HepG2 (cell line): ENCODE measurements around the gene CSNK1D. TPM values are rescaled to one million over a fixed set of nuclear protein-coding genes. Genes with fewer than 3 reads are reported as not detected.

ENCODE experiments used
- ATAC-seq: fragments of 200-7000 bp; cut with Tn5 transposase; 3 replicates; pipeline ENCODE4 v1.9.1; 2020; ENCODE audit warnings: mild to moderate bottlenecking, moderate library complexity
- BruUV-seq: library from RNA; stranded (reverse); fragments of 400-500 nt; replicated peaks from 2 replicates; lab custom pipeline; 2021; lab: Mats Ljungman, UMichigan
- CTCF ChIA-PET: fragments of 300-600 bp; formaldehyde crosslinking; extraction: SDS; loops from one replicate; lab custom pipeline; 2021; ENCODE audit warnings: low total read pairs, inconsistent platforms, low intra/inter-chr PET ratio; lab: Yijun Ruan, JAX
- POLR2A ChIA-PET: fragments of 350-600 bp; sonication (Branson Sonifier 250); formaldehyde crosslinking; loops from one replicate; lab custom pipeline; 2020; ENCODE audit warnings: antibody characterized with exemption, inconsistent platforms; lab: Yijun Ruan, JAX
- DNase-seq: peaks from one replicate; pipeline ENCODE4 v3.0.0-alpha.2; 2015; ENCODE audit warnings: low spot score
- FAIRE-seq: peaks from 3 replicates; lab custom pipeline; 2011; peaks lifted over from hg19 to GRCh38; lab: Jason Lieb, UNC
- H2AFZ ChIP-seq: one replicate; pipeline ENCODE4 v1.6.1; 2011; ENCODE audit warnings: low read length, inconsistent platforms
- H3K27ac ChIP-seq: fragments of 300-600 bp; 3 replicates; pipeline ENCODE4 v1.8.0; 2011; ENCODE audit warnings: mixed run types, mild to moderate bottlenecking, mixed read lengths, low read length, inconsistent platforms; ENCODE audit not compliant: insufficient read depth; ENCODE audit errors: extremely low read length
- H3K27me3 ChIP-seq, 2 experiments: fragments of 200-600 bp in 1 of 2; 2 replicates in 1 of 2; 3 replicates in 1 of 2; pipeline versions ENCODE4 v1.6.0 to v1.8.0; 2011; ENCODE audit warnings: low read length in 2 of 2, mild to moderate bottlenecking in 2 of 2, moderate library complexity in 2 of 2, inconsistent platforms in 1 of 2; ENCODE audit not compliant: insufficient read depth in 2 of 2, control insufficient read depth in 1 of 2
- H3K36me3 ChIP-seq, 2 experiments: fragments of 200-600 bp in 1 of 2; replicated peaks in 1 of 2; 2 replicates in 1 of 2; 3 replicates in 1 of 2; pipeline versions ENCODE4 v1.5.1 to v1.8.0; 2011; ENCODE audit warnings: low read length in 2 of 2, inconsistent platforms in 1 of 2; ENCODE audit not compliant: insufficient read depth in 2 of 2, control insufficient read depth in 1 of 2
- H3K4me1 ChIP-seq: 2 replicates; pipeline ENCODE4 v1.5.1; 2012; ENCODE audit warnings: low read length, inconsistent platforms; ENCODE audit not compliant: insufficient read depth
- H3K4me2 ChIP-seq: 2 replicates; pipeline ENCODE4 v1.6.0; 2011; ENCODE audit warnings: low read depth, low read length, inconsistent platforms
- H3K4me3 ChIP-seq, 3 experiments: fragments of 200-600 bp in 1 of 3; sonication (generic), shearing (Covaris generic) in 1 of 3; replicated peaks in 1 of 3; 2 replicates each; pipeline ENCODE4 v1.5.1; 2011 to 2016; ENCODE audit warnings: low read length in 3 of 3, inconsistent platforms in 2 of 3, low read depth in 2 of 3, mild to moderate bottlenecking in 2 of 3, control low read depth in 1 of 3, mixed read lengths in 1 of 3; ENCODE audit not compliant: insufficient read depth in 1 of 3
- H3K79me2 ChIP-seq: one replicate; pipeline ENCODE4 v1.6.1; 2011; ENCODE audit warnings: low read length, inconsistent platforms; ENCODE audit not compliant: insufficient read depth
- H3K9ac ChIP-seq: 2 replicates; pipeline ENCODE4 v1.6.0; 2011; ENCODE audit warnings: mild to moderate bottlenecking, low read depth, low read length, inconsistent platforms; ENCODE audit not compliant: insufficient read depth
- H3K9me3 ChIP-seq: 2 replicates; pipeline ENCODE4 v1.5.1; 2012; ENCODE audit warnings: mild to moderate bottlenecking, low read length
- H4K20me1 ChIP-seq: 2 replicates; pipeline ENCODE4 v1.6.0; 2011; ENCODE audit warnings: inconsistent platforms, mild to moderate bottlenecking, low read length, moderate library complexity; ENCODE audit not compliant: insufficient read depth
- CCDC6 ChIP-seq: sonication (generic); formaldehyde crosslinking; IDR thresholded peaks from 2 replicates; pipeline ENCODE4 v1.8.1; 2022; ENCODE audit warnings: mild to moderate bottlenecking, missing genetic modification reagents, moderate library complexity
- CENPT ChIP-seq: sonication (generic); formaldehyde crosslinking; IDR thresholded peaks from 2 replicates; pipeline ENCODE4 v1.8.0; 2022; ENCODE audit warnings: low read depth, mild to moderate bottlenecking, moderate library complexity, missing genetic modification reagents
- KLF13 ChIP-seq: sonication (generic); formaldehyde crosslinking; IDR thresholded peaks from 2 replicates; pipeline ENCODE4 v1.4.0; 2020; ENCODE audit warnings: mild to moderate bottlenecking, missing genetic modification reagents
- PAF1 ChIP-seq: IDR thresholded peaks from 2 replicates; pipeline ENCODE4 v1.6.1; 2016; ENCODE audit warnings: missing genetic modification reagents, missing compliant biosample characterization
- RBM22 ChIP-seq: fragments of 200-400 bp; formaldehyde crosslinking; optimal IDR thresholded peaks from 2 replicates; pipeline ENCODE3; 2017; ENCODE audit warnings: mild to moderate bottlenecking, low read length, moderate library complexity
- RBM39 ChIP-seq: fragments of 200-400 bp; formaldehyde crosslinking; IDR thresholded peaks from one replicate; pipeline ENCODE4 v1.6.1; 2018; ENCODE audit warnings: antibody characterized with exemption, mild to moderate bottlenecking, low read depth, low read length; ENCODE audit not compliant: poor library complexity, severe bottlenecking
- RXRA ChIP-seq: sonication (generic); formaldehyde crosslinking; IDR thresholded peaks from 2 replicates; pipeline ENCODE4 v1.5.1; 2020; ENCODE audit warnings: missing genetic modification reagents
- SOX5 ChIP-seq: IDR thresholded peaks from 2 replicates; pipeline ENCODE4 v1.6.1; 2016; ENCODE audit warnings: borderline replicate concordance
- SPEN ChIP-seq: sonication (generic); formaldehyde crosslinking; IDR thresholded peaks from 2 replicates; pipeline ENCODE4 v1.5.1; 2020; ENCODE audit warnings: low read depth, mild to moderate bottlenecking, missing genetic modification reagents
- ZNF143 ChIP-seq: sonication (generic); formaldehyde crosslinking; IDR thresholded peaks from 2 replicates; pipeline ENCODE4 v1.4.0; 2020; ENCODE audit warnings: missing genetic modification reagents
- ZNF180 ChIP-seq: sonication (generic); formaldehyde crosslinking; IDR thresholded peaks from 2 replicates; pipeline ENCODE4 v1.4.0; 2020; ENCODE audit warnings: low read depth, missing genetic modification reagents, borderline replicate concordance
- ZNF230 ChIP-seq: sonication (generic); formaldehyde crosslinking; IDR thresholded peaks from 2 replicates; pipeline ENCODE4 v1.4.0; 2020; ENCODE audit warnings: mild to moderate bottlenecking, missing genetic modification reagents
- ZNF660 ChIP-seq: sonication (generic); formaldehyde crosslinking; IDR thresholded peaks from 2 replicates; pipeline ENCODE4 v1.5.1; 2020; ENCODE audit warnings: mild to moderate bottlenecking, low read depth, missing genetic modification reagents, borderline replicate concordance
- ZNF766 ChIP-seq: sonication (generic); formaldehyde crosslinking; IDR thresholded peaks from 2 replicates; pipeline ENCODE4 v1.5.0; 2020; ENCODE audit warnings: missing genetic modification reagents, borderline replicate concordance
- WGBS: methylation state at CpG from one replicate; pipeline ENCODE4 v1.1.6; 2017; ENCODE audit warnings: low lambda C conversion rate; 5-methylcytosine and 5-hydroxymethylcytosine counted together
- in situ Hi-C: cut with HindIII; loops from 2 replicates; pipeline ENCODE4 v1.10.0; 2017; ENCODE audit warnings: low pct_unique_long_range_greater_than_20kb; ENCODE audit not compliant: extremely low pct_ligation_motif_present
- intact Hi-C: fragments of 100-400 bp; cut with micrococcal nuclease; formaldehyde crosslinking; loops from one replicate; pipeline ENCODE4 v1.10.0; 2022; ENCODE audit not compliant: unreplicated experiment
- polyA plus RNA-seq, 8 experiments: library from polyadenylated mRNA; depleted of rRNA in 3 of 8; stranded (reverse) in 7 of 8; unstranded in 1 of 8; fragments of >200 nt; fragmentation: Illumina TruSeq in 4 of 8; extraction: Trizol in 4 of 8; gene quantifications; 2 replicates each; pipeline versions ENCODE4 v1.2.1 to v1.2.3, GENCODE V29; 2011 to 2016; ENCODE audit warnings: low read depth in 4 of 8, missing spikeins in 1 of 8, mixed read lengths in 1 of 8; ENCODE audit not compliant: insufficient read depth in 1 of 8
- total RNA-seq, 5 experiments: library from RNA; depleted of rRNA; stranded (reverse); fragments of >200 nt; fragmentation: Illumina TruSeq; extraction: Trizol; gene quantifications; 2 replicates each; pipeline ENCODE4 v1.2.3, GENCODE V29; 2016; ENCODE audit warnings: low read depth in 1 of 5
- TF ChIP-seq, protein P1 (sequence below): sonication (generic); formaldehyde crosslinking; IDR thresholded peaks from 2 replicates; pipeline ENCODE4 v1.8.0; 2023; ENCODE audit warnings: mild to moderate bottlenecking, missing genetic modification reagents
- TF ChIP-seq, protein P2 (sequence below): sonication (generic); formaldehyde crosslinking; IDR thresholded peaks from 2 replicates; pipeline ENCODE4 v1.4.0; 2020; ENCODE audit warnings: low read depth, missing genetic modification reagents

CSNK1D gene
- total and polyA plus RNA-seq, 2 of the 13 experiments (the other 11 are each of a cell fraction or from before 2014, with no cell fraction given), result 31.5 to 128 TPM

DNA sequence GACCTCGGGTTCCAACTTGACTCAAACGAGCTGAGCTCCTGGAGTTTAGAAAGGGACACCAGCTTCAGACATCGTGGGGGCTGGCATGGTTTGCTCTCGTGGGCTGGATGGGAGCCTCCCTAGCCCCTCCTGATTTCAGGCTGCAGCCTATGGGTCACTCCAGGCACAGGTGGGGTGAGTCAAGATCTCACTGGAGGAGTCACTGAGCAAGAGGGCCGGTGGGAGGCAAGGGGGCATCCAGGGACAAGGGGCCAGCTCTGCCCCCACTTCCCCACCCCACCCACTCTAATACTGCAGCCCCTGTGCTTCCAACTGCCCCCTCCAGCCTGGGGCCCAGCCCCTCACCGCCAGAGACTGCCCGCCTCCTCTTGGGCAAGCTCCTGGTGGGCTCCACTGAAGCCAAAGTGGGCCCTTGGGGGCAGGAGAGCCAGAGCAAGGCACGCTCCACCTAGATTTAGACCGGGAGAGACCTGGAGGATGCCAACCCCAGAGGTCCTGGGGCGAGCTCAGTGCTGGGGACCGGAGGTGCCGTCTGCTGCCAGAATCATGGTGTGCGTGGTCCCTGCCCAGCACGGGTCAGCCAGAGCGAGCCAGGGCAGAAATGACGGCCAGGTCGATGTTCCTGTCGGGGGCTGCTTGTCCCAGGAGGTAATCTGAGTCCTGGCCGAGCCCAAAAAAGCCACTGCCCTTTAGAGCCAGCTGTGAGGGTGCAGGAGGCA lies 38.3 kb downstream of the CSNK1D start (continued):
- TF ChIP-seq KLF13 (no peak), RBM22 (peak; percentile 0), ZNF180 (CRISPR knock-in tag) (no peak), PAF1 (CRISPR knock-in tag) (0 out of 2 replicates have a peak, but pooled peaks have one; percentile 8)

DNA sequence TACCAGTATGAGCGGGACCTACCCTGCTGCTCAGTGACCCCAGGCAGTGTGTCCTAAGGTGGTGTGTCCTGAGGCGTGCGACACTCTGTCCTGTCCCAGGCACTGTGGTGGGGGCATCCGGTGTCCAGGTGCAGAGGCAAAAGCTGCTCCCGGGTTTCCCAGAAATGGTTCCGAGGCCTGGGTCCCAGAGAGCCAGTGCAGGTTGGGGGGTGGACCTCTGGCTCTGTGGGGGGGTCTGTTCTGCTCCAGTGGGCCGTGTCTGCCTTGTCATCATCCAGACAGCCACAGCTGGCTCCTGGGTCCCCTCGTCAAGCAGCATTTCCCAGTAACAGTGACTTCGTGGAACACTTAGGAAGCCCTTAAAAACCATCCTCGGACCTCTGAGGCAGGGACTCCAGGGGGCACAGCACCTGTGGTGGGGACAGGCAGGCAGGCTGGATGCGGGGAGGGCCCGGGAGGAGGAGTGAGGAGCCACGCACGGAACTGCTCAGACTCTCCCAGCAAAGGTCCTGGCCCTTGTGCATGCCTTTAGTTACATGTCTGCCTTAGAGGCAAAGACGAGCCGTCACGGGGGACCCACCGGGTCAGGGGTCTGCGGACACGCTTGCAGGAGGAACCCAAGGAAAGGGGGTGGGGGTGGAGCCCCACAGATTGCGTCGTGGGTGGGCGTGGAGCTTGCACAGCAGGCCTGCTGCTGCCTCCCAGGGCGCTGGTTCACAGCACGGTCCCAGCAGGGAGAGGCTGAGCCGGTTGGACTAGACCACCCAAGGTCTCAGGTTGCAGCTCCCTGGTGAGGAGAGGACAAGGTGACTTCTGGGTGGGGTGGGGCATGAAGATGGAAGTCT lies 39.1 kb downstream of the CSNK1D start:
- Histone ChIP-seq H3K27me3 (no peaks in the 10 kb centered on the region; a peak in 1 of 5 replicates), H3K27ac (peak overlapping the region; percentile 59), H3K9ac (peak overlapping the region; percentile 19), H4K20me1 (peaks cover 94% of the 10 kb centered on the region), H3K9me3 (no peaks in the 10 kb centered on the region), H2AFZ (no peak overlapping the region), H3K36me3 (peaks cover 35 to 44% of the 10 kb centered on the region in 2 experiments), H3K4me2 (peak overlapping the region; percentile 33), H3K79me2 (peaks cover 71% of the 10 kb centered on the region), H3K4me1 (peaks cover 83% of the 10 kb centered on the region), H3K4me3 (peak overlapping the region in 1 of 3 experiments; percentile 27; a peak in 1 of 6 replicates)
- ATAC-seq (no peak), FAIRE-seq (no peak), DNase-seq (no peak)
- 82% methylated on average over 25 of the region's 26 CpGs for WGBS
- in situ Hi-C loops (no loop called here), intact Hi-C loops (loop anchor here (10.0 kb wide), 1 partner anchor 130 kb away; no protein-coding TSS in a partner anchor)
- POLR2A ChIA-PET, result interaction anchor here (0.8 to 2.6 kb wide), 7 partner anchors 8 to 111 kb away, joined by 3 to 23 read pairs (median 8); partner anchors contain the start of gene CCDC57
- no TSS peak for BruUV-seq
- CTCF ChIA-PET, result no interaction called here
- peak; percentile 74 for TF ChIP-seq RBM39
- TF ChIP-seq ZNF230 (CRISPR knock-in tag), result no peak
- 0 out of 2 replicates have a peak, but pooled peaks have one; percentile 4 for TF ChIP-seq ZNF660
- TF ChIP-seq, protein P1, sequence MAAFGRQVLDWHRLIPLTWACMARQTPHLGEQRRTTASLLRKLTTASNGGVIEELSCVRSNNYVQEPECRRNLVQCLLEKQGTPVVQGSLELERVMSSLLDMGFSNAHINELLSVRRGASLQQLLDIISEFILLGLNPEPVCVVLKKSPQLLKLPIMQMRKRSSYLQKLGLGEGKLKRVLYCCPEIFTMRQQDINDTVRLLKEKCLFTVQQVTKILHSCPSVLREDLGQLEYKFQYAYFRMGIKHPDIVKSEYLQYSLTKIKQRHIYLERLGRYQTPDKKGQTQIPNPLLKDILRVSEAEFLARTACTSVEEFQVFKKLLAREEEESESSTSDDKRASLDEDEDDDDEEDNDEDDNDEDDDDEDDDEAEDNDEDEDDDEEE (CRISPR knock-in tag), result 0 out of 2 replicates have a peak, but pooled peaks have one; percentile 41
- no peak for TF ChIP-seq ZNF766
- TF ChIP-seq RBM22, result peak; percentile 65
- TF ChIP-seq PAF1 (CRISPR knock-in tag), result 0 out of 2 replicates have a peak, but pooled peaks have one; percentile 44
- TF ChIP-seq SPEN (CRISPR knock-in tag), result no peak
- TF ChIP-seq ZNF143 (CRISPR knock-in tag), result no peak
- no peak for TF ChIP-seq CENPT (CRISPR knock-in tag)
- no peak for TF ChIP-seq RXRA (CRISPR knock-in tag)
- no peak for TF ChIP-seq SOX5
- TF ChIP-seq, protein P2, sequence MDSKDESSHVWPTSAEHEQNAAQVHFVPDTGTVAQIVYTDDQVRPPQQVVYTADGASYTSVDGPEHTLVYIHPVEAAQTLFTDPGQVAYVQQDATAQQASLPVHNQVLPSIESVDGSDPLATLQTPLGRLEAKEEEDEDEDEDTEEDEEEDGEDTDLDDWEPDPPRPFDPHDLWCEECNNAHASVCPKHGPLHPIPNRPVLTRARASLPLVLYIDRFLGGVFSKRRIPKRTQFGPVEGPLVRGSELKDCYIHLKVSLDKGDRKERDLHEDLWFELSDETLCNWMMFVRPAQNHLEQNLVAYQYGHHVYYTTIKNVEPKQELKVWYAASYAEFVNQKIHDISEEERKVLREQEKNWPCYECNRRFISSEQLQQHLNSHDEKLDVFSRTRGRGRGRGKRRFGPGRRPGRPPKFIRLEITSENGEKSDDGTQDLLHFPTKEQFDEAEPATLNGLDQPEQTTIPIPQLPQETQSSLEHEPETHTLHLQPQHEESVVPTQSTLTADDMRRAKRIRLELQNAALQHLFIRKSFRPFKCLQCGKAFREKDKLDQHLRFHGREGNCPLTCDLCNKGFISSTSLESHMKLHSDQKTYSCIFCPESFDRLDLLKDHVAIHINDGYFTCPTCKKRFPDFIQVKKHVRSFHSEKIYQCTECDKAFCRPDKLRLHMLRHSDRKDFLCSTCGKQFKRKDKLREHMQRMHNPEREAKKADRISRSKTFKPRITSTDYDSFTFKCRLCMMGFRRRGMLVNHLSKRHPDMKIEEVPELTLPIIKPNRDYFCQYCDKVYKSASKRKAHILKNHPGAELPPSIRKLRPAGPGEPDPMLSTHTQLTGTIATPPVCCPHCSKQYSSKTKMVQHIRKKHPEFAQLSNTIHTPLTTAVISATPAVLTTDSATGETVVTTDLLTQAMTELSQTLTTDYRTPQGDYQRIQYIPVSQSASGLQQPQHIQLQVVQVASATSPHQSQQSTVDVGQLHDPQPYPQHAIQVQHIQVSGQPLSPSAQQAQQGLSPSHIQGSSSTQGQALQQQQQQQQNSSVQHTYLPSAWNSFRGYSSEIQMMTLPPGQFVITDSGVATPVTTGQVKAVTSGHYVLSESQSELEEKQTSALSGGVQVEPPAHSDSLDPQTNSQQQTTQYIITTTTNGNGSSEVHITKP, result no peak
- no peak for TF ChIP-seq CCDC6 (CRISPR knock-in tag)
